ENCODE measurements around the gene ACOX3.

ACOX3 gene

DNA sequence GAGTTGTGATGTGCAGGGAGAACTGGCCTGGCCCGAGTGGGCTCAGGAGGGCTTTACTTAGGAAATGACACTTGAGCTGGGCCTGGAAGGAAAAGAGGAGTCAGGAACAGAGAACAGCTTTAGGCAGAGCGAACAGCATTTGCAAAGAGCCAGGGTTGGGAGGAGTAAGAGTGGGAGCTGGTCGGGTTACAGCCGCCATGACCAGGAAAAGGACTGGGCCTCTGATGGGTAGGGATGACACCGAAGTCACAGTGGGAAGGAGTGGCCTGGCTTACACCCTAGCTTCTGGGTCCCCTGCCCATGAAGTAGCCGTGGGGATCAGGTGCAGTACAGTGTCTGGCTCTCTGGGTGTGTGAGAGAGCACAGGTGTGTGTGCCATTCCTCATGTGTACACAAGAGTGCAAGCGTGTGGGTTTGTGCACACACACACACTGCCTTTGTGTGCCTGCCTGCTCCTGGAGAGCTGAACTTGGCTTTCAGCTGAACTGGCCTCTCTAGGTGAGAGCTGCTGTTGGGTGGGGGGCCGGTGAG lies 31.7 kb upstream of the ACOX3 start:
- TF ChIP-seq, protein P1, sequence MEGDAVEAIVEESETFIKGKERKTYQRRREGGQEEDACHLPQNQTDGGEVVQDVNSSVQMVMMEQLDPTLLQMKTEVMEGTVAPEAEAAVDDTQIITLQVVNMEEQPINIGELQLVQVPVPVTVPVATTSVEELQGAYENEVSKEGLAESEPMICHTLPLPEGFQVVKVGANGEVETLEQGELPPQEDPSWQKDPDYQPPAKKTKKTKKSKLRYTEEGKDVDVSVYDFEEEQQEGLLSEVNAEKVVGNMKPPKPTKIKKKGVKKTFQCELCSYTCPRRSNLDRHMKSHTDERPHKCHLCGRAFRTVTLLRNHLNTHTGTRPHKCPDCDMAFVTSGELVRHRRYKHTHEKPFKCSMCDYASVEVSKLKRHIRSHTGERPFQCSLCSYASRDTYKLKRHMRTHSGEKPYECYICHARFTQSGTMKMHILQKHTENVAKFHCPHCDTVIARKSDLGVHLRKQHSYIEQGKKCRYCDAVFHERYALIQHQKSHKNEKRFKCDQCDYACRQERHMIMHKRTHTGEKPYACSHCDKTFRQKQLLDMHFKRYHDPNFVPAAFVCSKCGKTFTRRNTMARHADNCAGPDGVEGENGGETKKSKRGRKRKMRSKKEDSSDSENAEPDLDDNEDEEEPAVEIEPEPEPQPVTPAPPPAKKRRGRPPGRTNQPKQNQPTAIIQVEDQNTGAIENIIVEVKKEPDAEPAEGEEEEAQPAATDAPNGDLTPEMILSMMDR (IDR thresholded peaks at IDR 0.05; ENCODE audit: insufficient read depth, low read depth, low read length, missing control alignments) = no peak
- no peak overlapping the region for H3K4me3 ChIP-seq (ENCODE audit: low read length)
- DNase-seq (ENCODE audit: low read depth) = no peak

DNA sequence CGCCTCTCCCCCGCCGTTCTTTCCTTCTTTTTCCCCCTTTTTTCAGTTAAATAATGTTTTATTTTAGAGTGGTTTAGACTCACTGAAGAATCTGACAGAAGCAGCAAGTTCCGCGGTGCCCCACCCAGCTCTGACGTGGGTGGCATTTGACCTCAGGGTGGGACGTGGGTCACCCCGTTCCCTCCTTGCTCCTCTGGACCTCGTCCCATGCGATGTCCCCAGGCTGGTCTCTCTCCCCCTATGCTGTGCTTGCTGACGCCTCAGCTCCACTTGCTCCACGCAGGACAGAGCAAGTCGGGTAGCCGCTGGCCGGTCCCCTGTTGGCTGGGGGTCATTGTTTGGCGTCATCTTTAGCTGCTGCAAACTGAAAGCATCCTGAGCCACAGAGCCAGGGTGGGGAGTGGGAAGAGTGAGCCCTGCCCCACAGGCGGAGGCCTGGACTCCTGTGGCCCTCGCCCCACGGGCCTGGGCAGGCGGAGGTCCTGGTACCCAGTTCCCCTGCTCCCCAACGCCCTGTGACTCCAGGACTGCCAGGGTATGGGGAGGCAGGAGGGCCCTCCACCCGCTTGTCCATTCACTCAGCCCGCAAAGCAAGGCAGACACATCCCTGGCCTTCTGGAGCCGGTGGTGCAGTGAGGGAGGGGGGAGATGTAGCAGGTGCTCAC lies 30.8 kb upstream of the ACOX3 start:
- TF ChIP-seq, protein P1 (IDR thresholded peaks at IDR 0.05; ENCODE audit: insufficient read depth, low read depth, low read length, missing control alignments) = no peak

DNA sequence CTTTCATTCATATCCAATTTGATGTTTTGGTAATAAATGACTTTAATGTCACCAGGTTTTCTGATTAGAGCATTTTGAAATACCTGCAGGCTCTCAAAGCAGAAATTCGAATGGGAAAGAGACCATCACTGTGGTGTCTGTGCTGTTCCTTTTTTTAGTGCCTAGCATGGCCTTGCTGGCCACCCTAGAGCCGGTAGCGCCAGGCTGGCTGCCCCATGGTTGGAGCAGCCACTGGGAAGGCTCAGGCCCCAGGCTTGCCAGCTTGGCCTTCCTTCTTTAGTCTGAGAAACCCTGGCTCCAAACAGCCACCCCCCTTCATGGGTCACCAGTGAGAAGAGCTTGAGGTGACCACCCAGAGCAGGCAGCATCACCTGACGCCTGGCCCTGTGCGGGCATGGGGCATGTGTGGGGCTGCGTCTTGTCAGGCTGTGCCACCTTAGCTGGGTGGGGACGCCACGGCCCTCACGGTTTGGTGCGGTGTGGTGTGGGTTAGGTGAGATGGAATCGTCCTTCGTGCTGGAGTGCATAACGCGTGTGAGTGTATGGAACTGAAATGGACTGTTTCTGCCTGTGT lies 30.0 kb upstream of the ACOX3 start:
- no peak overlapping the region for H3K4me3 ChIP-seq (ENCODE audit: low read length)
- DNase-seq (ENCODE audit: low read depth) = no peak
- TF ChIP-seq, protein P1 (IDR thresholded peaks at IDR 0.05; ENCODE audit: insufficient read depth, low read depth, low read length, missing control alignments) = no peak

More for the DNA sequence above, 30.8 kb upstream of the ACOX3 start:
- no peak overlapping the region for H3K4me3 ChIP-seq (ENCODE audit: low read length)
- no peak for DNase-seq (ENCODE audit: low read depth)

DNA sequence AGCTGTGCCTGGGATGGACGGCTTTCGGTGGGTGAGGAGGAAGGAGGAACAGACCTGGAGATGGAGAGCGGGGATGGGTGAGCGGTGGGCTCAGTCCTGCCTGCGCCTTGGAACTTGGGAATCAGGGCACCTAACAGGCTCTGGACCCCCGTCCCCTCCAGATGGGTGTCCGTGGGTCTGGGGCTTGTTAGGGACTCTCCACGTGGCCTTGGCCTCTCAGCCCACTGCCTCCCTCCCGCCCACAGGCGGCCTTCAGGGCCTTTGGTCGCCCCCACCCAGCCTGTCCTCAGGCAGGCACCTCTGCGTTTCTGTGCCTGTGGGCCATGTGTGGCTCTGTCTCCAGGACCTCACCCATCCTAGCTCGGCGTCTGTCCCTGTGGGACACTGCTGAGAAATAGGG lies 29.0 kb upstream of the ACOX3 start:
- no peak overlapping the region for H3K4me3 ChIP-seq (ENCODE audit: low read length)
- TF ChIP-seq, protein P1 (IDR thresholded peaks at IDR 0.05; ENCODE audit: insufficient read depth, low read depth, low read length, missing control alignments) = no peak
- DNase-seq (ENCODE audit: low read depth) = no peak

DNA sequence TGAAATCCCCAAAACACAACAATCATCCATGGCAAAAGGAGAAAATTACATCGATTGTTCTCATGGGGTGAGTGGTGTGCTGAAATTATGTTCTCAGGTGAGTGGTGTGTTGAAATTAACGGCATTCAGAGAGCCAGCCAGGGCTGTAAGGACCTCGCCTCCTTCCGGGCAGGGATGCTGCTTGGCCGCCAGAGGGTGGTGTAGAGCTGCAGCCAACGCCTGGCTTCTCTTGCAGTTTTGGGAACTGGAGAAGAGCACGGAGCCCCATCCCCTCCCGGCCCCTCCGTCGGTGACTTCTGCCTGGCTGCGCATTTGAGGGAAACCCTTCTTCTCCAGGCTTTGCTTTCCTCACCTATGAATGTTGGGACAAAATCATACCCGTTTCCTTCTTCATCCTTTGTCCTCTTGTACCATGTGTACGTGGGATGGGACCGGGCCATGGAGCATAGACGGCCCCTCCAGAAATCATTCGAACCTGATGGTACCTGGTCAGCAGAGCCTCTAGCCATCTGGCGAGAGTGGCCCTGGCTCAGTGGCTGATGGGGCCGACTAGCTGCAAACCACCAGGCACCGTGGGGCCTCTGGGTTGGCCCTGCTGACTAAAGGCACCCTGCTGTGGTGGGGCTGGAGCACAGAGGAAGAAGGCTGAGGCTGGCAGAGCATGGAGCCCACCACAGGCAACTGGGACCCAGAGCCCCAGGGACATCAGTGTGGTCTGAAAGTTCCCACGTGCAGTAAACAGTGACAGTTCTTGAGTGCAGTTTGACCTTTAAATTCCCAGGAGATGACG lies 28.4 kb upstream of the ACOX3 start:
- TF ChIP-seq, protein P1 (IDR thresholded peaks at IDR 0.05; ENCODE audit: insufficient read depth, low read depth, low read length, missing control alignments) = peak; percentile 97
- DNase-seq (ENCODE audit: low read depth) = peak; percentile 66
- H3K4me3 ChIP-seq (ENCODE audit: low read length) = no peak overlapping the region

DNA sequence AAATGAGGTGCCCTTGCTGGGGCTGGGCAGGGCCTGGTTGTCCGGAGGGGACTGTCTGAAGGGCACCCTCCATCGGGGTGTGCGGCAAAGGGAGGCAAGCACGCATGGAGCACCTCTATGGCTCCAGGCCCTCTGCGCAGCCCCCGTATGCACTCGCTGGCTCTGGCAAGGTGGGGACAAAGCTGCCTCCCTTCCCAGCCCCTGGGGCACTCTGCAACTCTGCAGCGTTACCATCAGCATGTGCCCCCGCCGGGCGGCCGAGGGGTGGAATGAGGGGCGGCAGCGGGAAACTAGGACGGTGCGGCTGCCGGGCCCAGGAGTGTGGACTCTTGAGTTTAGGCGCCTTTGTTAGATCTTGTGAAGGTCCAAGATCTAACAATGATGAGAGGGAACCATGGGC lies 26.5 kb upstream of the ACOX3 start:
- TF ChIP-seq, protein P1 (IDR thresholded peaks at IDR 0.05; ENCODE audit: insufficient read depth, low read depth, low read length, missing control alignments) = no peak
- H3K4me3 ChIP-seq (ENCODE audit: low read length) = no peak overlapping the region
- DNase-seq (ENCODE audit: low read depth) = no peak
